Measurements from ENCODE around the gene FOXB2.

GRCh38 chr9:77016526-77017504 is 2.6 kb upstream of the FOXB2 start:
- TF ChIP-seq CTCF (IDR thresholded peaks at IDR 0.05 in 4 of 5, conservative IDR thresholded peaks at IDR 0.05 in 1 of 5) (no peak), POLR2A (IDR thresholded peaks at IDR 0.05) (no peak)

Data from gastrocnemius medialis (tissue), 4 donors.